ENCODE results near the gene PLA2G4E. TPM values are rescaled to one million over a fixed set of nuclear protein-coding genes. Genes with fewer than 3 reads are reported as not detected.
A peak's percentile ranks its signal among the peaks of the same experiment; 100 is the strongest.

Gene PLA2G4E
- total RNA-seq, 1 experiment from 2014 or later: 0.09 TPM

GRCh38 chr15:41944313-41944940 is 76.4 kb downstream of the PLA2G4E start:
- no peaks in the 10 kb centered on the region for H3K27me3 Mint-ChIP-seq (ENCODE audit: unreplicated experiment)
- TF ChIP-seq CTCF (IDR thresholded peaks at IDR 0.05; ENCODE audit: unreplicated experiment): no peak
- intact Hi-C loops (cut with micrococcal nuclease; ENCODE audit: unreplicated experiment): no loop called here
- peaks cover 23% of the 10 kb centered on the region for H3K4me1 Mint-ChIP-seq (ENCODE audit: low read depth, unreplicated experiment)
- H3K36me3 Mint-ChIP-seq (ENCODE audit: insufficient read depth, unreplicated experiment): peaks cover 15% of the 10 kb centered on the region
- H3K4me3 Mint-ChIP-seq (ENCODE audit: low read depth, unreplicated experiment): no peak overlapping the region
- no peak overlapping the region for H3K27ac Mint-ChIP-seq (ENCODE audit: unreplicated experiment)
- CTCF ChIA-PET: interaction anchor here (0.6 kb wide), 1 partner anchor 9 kb away, joined by 5 read pairs; no protein-coding TSS in a partner anchor
- H3K9me3 Mint-ChIP-seq (ENCODE audit: low read depth, unreplicated experiment): no peaks in the 10 kb centered on the region
- BruUV-seq (replicated peaks): no TSS peak
- DNase-seq: peak; percentile 35

DNA sequence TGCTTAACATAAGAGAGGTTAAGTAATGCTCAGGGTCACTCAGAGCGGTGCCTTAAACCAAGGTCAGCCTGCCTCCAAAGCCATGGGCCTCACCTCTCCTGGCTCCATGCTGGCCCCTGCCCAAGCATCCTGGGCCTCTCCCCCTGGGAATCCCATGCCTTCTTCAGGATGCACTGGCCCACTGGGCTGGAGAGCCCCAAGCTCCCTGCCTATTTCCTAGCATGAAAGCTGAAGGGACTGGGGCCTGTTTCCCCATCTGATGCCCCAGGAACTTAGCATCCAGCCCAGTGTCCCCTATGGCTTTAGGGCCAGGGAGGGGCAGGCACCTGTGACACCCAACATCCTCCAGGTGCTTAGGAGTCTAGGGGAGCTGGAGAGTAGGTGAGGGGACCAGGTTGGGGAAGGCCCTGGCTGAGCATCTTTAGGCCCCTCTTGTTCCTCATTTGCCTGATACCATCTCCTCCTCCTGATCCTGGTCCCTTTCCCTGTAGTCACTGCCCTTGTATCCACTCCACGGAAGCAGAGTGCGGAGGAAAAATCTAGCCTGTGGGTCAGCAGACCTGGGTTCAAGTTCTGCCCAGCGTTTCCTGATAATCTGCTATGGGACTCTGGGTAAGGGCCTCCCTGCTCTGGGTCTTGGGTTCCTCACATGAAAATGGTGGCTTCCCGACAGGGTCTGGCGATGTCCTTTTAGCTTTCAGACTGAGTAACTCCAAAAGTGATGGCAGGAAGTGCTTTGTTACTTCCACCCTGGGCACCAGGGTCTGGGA is 77.1 kb downstream of the PLA2G4E start:
- Mint-ChIP-seq H3K4me1 (ENCODE audit: low read depth, unreplicated experiment) (peaks cover 23% of the 10 kb centered on the region), H3K4me3 (ENCODE audit: low read depth, unreplicated experiment) (no peak overlapping the region), H3K27ac (ENCODE audit: unreplicated experiment) (no peak overlapping the region), H3K36me3 (ENCODE audit: insufficient read depth, unreplicated experiment) (peaks cover 15% of the 10 kb centered on the region), H3K27me3 (ENCODE audit: unreplicated experiment) (no peaks in the 10 kb centered on the region), H3K9me3 (ENCODE audit: low read depth, unreplicated experiment) (no peaks in the 10 kb centered on the region)
- CTCF ChIA-PET: interaction anchor here (0.6 kb wide), 1 partner anchor 9 kb away, joined by 5 read pairs; no protein-coding TSS in a partner anchor
- no TSS peak for BruUV-seq (replicated peaks)
- intact Hi-C loops (cut with micrococcal nuclease; ENCODE audit: unreplicated experiment): no loop called here
- TF ChIP-seq CTCF (IDR thresholded peaks at IDR 0.05; ENCODE audit: unreplicated experiment): no peak
- DNase-seq: no peak

GRCh38 chr15:41942886-41943285 is 78.0 kb downstream of the PLA2G4E start:
- H3K4me3 Mint-ChIP-seq (ENCODE audit: low read depth, unreplicated experiment): no peak overlapping the region
- CTCF ChIA-PET: no interaction called here

More at GRCh38 chr15:41942886-41943285, 78.0 kb downstream of the PLA2G4E start:
- DNase-seq: no peak
- peaks cover 23% of the 10 kb centered on the region for H3K4me1 Mint-ChIP-seq (ENCODE audit: low read depth, unreplicated experiment)
- no peaks in the 10 kb centered on the region for H3K27me3 Mint-ChIP-seq (ENCODE audit: unreplicated experiment)
- H3K9me3 Mint-ChIP-seq (ENCODE audit: low read depth, unreplicated experiment): no peaks in the 10 kb centered on the region
- no peak for TF ChIP-seq CTCF (IDR thresholded peaks at IDR 0.05; ENCODE audit: unreplicated experiment)
- no TSS peak for BruUV-seq (replicated peaks)
- intact Hi-C loops (cut with micrococcal nuclease; ENCODE audit: unreplicated experiment): no loop called here
- H3K36me3 Mint-ChIP-seq (ENCODE audit: insufficient read depth, unreplicated experiment): peaks cover 15% of the 10 kb centered on the region
- no peak overlapping the region for H3K27ac Mint-ChIP-seq (ENCODE audit: unreplicated experiment)

All from Calu3 (cell line).